SH-SY5Y (cell line): ENCODE results near the gene RIMS3.

Experiments used
- GATA2 ChIP-seq: IDR thresholded peaks from 2 replicates; pipeline ENCODE4 v1.6.1; 2011; ENCODE audit warnings: mild to moderate bottlenecking, low read depth, low read length
- GATA3 ChIP-seq: IDR thresholded peaks from 2 replicates; pipeline ENCODE4 v1.6.1; 2011; ENCODE audit warnings: low read depth, mild to moderate bottlenecking, low read length, moderate library complexity

Gene RIMS3

DNA sequence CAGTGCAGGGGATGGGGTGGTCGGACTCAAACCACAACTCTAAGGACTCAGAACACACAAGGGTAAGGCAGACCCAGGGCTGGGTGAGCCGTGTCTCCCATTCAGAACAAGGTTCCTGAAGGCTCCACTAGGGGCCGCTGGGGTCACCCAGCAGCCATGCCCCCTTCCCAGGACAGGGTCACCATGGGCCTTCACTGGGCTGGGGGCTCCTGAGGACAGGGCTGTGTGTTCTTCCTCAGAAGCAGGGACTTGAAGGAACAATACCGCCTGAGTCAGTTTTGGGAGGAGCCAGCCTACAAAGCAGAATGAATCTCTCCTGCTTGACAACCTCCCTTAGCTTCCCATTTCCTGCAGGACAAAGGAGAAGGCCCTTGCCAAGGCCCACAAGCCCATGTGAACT lies 15.4 kb downstream of the RIMS3 start:
- no peak for TF ChIP-seq GATA3

DNA sequence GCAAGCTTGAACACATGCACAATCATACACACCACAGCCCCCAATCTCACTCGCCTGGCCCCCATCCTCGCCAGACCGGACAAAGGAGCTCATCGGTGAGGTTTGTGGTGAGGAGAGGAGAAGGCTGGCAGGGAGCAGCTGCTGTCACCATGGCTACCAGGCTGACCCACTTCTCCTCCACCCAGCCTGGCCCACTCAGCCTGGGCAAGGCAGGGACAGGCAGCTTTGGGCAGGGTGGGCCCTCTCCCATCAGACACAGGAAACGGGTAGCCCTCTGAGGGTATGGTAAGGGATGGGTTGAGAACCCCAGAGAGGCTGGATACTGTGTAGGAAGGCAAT lies 15.9 kb downstream of the RIMS3 start:
- TF ChIP-seq GATA2 (no peak), GATA3 (no peak)

GRCh38 chr1:40648928-40649591 lies 16.4 kb downstream of the RIMS3 start:
- TF ChIP-seq GATA2 (no peak), GATA3 (no peak)

GRCh38 chr1:40648200-40648599 lies 17.3 kb downstream of the RIMS3 start:
- no peak for TF ChIP-seq GATA2
- no peak for TF ChIP-seq GATA3

- no peak for TF ChIP-seq GATA3
- no peak for TF ChIP-seq GATA2
These were observed 19.2 kb downstream of the RIMS3 start for GRCh38 chr1:40646315-40646714.

DNA sequence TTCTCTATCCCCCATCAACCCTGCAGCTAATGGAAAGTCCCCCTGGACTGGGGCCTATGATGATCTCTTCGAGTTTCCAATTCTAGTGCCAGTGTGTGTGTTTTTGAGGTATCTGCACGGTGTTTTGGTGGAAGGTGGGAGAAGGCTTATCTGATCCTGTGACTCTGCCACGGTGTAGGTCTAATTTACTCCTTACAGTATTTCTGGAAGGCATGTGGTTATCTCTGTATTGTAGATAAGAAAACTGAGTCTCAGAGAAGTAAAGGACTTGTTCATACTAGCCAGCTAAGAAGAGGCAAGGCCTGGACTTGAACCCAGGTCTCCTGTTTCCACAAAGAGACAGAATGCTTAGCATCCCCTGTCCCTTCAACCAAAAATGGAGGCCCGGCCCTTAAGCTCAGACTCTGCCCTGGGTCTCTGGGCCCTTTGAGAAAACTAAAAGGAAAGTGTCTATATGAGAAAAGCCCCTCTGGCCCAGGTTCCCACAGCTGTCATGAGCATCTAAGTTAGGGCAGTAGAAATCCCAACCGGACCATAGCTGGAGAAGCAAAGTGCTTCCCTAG lies 20.3 kb downstream of the RIMS3 start:
- TF ChIP-seq GATA3 (no peak), GATA2 (no peak)

DNA sequence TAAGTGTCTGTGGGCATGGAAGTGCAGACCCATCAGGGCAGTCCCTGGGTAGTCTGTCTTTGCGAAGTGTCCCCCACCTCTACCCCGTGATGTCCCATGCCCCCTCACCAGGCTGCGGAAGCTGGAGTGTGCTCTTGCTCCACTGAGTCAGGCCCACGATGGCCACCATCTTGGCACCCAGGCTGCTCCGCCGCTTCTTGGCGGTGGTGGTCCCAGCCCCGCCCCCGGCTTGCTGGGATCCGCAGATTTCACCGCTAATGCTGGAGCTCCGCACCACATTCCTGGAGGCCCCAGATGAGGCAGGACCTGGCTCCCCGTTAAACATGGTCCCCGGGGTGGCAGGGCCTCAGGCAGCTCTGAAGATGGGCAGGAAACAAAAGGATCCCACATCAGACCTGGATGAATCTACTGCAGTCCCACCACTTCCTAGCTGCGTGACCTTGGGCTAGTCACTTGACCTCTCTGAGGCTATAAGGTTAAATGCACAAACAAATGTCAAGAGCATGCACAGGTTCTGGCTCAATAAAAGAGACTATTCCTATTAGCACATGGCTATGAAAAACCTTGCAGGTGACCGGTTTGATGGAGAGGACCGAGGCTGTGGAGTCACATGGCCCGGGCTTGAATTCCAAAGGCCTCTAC lies 23.8 kb downstream of the RIMS3 start:
- TF ChIP-seq GATA2 (no peak), GATA3 (no peak)

DNA sequence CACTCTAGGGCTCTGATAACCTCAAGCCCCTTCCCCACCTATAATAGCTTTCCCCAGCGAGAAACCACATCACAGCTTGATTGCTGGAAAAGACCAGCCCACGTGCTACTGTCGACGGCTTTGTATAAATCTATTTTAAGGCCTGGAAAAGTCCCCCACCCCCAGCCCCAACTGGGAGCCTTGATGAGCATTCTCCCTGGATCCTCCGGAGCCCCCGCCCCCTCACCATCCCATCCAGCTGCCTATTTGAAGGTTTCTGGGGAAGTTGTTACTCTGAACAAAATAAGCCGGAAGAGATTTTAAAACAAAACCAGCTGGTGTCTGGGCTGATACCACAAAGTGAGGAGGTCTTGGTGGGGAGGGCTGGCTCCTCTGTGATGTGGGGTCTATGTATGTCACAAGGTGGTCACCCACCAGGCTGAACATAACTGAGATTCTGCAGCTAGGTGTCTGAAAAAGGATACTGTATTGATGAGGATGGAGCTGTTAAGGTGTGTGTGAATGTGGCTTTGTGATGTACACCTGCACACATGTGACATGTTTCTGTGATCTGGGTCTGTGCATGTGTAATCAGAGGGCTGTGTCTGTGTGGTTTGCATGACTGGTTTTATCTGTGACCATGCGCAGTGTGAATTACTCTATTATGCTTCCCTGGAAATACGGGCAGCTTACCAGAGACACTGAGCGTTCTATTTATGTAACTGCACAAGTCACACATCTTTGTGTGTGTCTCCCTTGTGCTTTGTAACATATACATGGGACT lies 25.0 kb downstream of the RIMS3 start:
- TF ChIP-seq GATA3 (no peak), GATA2 (no peak)

DNA sequence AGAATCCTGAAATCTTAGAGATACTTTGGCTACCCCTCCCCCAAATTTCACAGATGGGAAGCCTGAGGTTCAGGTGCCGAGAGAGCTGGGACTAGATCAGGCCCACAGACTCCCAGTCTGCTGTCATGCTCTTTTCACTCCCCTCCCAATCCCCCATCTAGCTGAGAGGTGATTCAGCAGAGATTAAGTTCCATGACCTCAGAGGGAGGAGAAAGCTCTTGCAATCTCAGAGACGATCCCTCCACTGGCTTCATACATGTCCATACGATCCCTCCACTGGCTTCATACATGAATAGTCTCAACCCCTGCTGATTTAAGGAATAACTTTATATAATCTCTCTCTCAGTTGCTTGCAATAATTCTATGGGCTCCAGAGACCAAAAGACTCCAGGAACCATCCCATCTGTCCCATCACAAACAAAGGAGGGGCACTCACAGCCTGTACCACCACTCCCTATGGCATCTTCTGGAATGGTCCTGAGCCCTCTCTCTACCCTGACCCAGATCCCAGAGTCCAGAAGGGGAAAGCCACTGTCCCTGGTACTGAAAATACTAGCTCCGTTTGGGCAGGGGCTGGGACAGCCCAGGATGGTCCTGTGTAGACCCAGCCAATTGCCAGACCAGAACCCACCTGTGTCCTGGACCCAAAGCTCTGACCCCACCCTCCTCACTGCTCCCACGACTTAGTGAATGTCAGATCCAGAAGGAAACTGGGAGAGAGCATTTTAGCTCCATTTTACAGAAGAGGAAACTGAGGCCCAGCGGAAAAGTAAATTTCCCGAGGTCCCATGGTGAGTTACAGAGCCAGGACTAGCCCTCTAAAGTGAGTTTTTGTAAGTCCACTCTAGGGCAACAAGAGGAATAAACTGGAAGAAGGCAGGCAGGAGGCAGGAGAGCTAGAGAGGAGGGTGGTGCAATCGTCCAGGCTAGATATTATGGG lies 27.1 kb downstream of the RIMS3 start:
- TF ChIP-seq GATA3 = no peak

DNA sequence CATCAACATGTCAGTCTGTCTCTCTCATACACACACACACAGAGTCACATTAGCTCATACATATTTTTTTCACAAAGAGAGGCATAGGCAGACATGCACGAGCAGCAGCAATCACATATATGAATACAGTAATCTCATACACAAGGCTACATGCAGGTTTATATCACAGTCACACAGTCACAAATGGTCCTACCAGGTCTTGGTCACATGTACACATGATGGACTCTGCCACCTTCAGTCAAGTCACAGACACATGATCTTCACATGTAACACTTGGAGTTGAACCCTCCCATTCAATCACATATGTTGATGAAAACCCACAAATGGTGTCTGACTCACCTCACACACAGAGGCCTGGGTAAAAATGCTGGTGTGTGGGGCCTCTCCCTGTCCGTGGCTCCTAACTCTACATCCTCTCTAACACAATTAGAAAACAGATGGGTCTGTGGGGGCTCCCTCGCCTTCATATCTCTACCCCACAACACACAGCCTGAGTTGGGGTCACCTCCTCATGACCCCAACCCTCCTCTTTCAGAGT lies 27.9 kb downstream of the RIMS3 start:
- no peak for TF ChIP-seq GATA2
- no peak for TF ChIP-seq GATA3

DNA sequence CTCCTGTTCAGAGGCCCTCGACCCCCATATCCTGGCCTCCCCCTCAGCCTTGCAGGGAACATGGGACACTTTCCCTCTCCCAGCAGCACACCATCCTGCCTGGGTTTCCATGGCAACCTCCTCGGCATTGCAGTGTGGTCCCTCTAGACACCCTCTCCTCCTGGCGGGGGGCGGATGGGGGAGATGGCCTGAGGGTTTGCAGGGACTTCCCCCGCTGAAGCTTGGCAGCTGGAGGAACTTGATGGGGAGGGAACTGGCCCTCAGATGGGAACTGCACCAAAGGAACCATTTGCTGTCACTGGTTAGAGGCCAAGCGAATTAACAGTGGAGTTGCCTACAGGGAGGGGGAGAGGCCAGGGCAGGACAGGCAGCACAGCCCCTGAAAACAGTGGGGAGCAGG lies 28.7 kb downstream of the RIMS3 start:
- TF ChIP-seq GATA2 (no peak), GATA3 (no peak)

GRCh38 chr1:40635763-40636500 lies 29.6 kb downstream of the RIMS3 start:
- TF ChIP-seq GATA3 (no peak), GATA2 (no peak)
